Kidney glomerular epithelial cell (primary cell): ENCODE measurements around the gene ANP32A.
A peak's percentile ranks its signal among the peaks of the same experiment; 100 is the strongest.

Experiments
- DNase-seq: peaks from one replicate; lab custom pipeline; 2025; lab: John Stamatoyannopoulos, UW

Gene ANP32A

GRCh38 chr15:68743256-68743655 lies 77.4 kb downstream of the ANP32A start:
- DNase-seq: no peak

DNA sequence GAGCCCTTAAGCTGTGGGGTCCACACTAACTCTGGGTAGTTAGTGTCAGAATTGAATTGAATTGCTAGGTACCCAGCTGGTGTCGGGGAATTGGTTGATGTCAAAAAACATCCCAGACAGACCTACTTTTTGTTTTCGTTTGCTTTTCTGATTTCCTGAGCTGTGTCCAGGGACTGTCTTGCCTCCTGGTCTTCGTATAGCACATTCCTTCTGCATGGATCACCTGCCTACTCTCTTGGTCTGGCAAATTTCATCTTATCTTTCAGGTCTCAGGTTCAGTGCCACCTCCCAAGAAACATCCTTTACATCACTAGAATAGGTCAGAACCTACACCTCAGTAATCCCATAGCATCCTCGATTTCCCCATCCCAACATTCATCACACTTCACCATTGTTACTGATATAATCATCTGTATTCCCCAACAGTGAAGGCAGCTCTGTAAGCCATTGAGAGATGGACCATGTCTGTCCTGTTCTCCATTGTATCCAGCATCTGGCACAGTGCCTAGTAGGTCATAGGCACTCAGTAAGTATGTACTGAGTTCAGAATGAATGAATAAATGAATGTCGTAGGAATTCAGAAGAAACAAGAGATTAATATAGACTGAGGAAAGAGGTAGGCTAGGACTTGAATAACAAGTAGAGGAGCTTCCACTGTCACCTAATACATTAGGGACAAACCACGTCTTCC lies 81.2 kb downstream of the ANP32A start:
- DNase-seq: peak; percentile 2

GRCh38 chr15:68735610-68736009 lies 85.1 kb downstream of the ANP32A start:
- no peak for DNase-seq

DNA sequence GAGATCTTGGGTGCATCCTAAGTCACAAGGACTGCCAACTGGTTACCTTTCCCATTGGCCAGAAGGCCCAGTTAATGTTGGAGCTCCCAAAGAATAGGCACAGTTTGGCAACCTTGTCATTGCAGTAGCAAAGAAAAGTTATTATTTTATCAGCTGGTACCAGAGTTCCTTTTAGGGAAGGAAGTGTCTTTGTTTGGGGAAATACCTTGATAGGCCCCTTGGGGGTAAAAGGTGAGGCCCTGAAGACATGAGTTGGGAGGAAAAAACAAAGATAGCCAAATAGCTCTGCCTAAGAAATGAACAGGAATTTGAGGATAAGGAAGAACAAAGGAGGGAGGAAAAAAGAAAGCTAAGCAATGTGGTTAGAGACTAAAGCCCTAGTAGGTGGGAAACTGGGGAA lies 85.8 kb downstream of the ANP32A start:
- DNase-seq: no peak

DNA sequence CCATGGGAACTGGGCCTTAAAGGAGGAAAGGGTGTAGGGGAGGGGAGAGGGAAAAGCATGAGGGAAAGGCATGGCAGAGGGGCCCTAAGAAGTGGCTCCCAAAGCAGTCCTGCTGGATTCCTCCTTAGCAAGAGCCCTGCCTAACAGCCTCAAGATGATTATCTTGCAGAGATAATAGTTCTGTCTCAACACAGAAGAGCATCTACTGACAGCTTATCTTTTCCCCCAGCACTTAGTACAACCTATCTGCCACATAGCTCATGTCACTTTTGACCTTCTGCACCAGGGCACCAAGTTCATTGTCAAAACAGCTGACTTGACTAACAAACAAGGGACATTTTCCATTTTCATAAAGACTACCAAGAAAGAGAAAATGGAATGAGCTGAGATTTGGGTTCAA lies 86.3 kb downstream of the ANP32A start:
- no peak for DNase-seq

GRCh38 chr15:68733666-68734065 lies 87.0 kb downstream of the ANP32A start:
- no peak for DNase-seq

DNA sequence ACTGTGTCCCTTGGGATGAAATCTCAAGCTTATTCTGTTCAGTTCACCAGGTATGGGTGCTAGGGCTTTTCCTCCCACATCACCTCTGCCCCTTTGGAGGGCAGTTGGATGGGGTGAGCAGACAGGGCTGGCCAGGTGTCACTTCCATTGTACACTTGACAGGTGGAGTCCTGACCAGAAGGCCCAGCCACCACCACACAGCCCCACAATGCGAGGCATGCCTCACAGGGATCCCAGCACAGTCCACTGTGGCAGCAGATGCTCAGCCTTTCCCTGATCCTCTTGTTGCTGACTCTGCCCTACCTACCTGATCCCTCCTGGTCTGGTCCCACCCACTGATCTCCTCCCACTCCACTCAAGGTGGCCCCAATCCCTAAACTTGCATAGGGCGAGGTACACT lies 88.2 kb downstream of the ANP32A start:
- DNase-seq: no peak

DNA sequence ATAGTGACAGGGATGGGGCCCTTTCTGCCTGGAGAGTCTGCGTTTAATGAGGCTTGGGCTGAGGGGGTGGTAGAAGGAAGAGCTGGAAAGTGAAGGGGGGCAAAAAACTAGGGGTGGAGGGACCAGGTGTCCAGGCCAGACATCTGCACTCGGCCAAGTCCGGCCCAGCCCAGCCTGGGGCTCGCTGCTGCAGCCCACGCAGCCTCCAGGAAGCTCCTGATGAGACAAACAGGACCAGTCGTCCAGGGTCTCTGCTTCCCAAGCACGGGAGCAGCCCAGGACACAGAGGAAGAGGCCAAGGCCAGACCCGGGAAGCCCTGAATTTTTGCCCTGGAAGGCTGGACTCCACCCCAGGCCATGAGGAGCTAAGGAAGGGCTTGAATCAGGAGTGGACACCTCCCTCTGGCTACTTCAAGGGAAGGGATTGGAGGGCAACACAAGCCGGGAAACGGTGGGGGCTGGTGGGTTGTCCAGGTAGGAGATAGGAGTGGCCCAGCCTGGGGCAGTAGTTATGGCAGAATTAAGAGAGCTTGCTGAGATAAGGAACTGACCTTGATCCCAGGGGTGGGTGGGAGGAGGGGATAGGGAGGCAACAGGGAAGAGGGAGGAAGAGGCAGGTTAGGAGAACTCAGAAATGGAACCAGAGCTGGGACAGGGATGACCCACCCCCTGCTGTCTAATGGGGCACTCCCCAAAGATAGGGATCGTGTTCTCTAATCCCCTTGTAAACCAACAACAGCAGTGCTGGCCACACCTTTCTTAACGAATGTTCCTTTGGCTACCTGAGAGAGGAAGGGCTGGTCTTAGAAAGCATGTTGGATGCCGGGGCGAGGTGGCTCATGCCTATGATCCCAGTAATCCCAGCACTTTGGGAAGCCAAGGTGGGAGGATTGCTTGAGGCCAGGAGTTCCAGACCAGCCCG lies 89.5 kb downstream of the ANP32A start:
- DNase-seq: no peak

- DNase-seq: peak; percentile 66
Measured at GRCh38 chr15:68730471-68730919, 90.2 kb downstream of the ANP32A start.

- peak; percentile 83 for DNase-seq
Measured at GRCh38 chr15:68729789-68730411, 90.8 kb downstream of the ANP32A start.
